ENCODE data around the gene GPR37L1. TPM values are rescaled to one million over a fixed set of nuclear protein-coding genes. Genes with fewer than 3 reads are reported as not detected.

The GPR37L1 gene
- total RNA-seq, 2 donors from 2014 or later = 0.09 to 0.28 TPM

- no peaks in the 10 kb centered on the region for H3K36me3 ChIP-seq
- no peak overlapping the region for H3K4me3 ChIP-seq
- H3K27me3 ChIP-seq (replicated peaks; ENCODE audit: insufficient read depth) = no peaks in the 10 kb centered on the region
- H3K27ac ChIP-seq = no peak overlapping the region
- no peak for DNase-seq (ENCODE audit: low spot score)
- 94% methylated on average over 8 of the region's 8 CpGs for WGBS
- TF ChIP-seq POLR2AphosphoS5 (IDR thresholded peaks at IDR 0.05) (no peak), CTCF (IDR thresholded peaks at IDR 0.05) (no peak), POLR2A (IDR thresholded peaks at IDR 0.05) (no peak)
- intact Hi-C loops (cut with DNase I) = loop anchor here (10.0 kb wide), 1 partner anchor 101 kb away; the partner anchor contains the start of gene ELF3
- H3K4me1 ChIP-seq (replicated peaks) = peaks cover 4% of the 10 kb centered on the region
- no peaks in the 10 kb centered on the region for H3K9me3 ChIP-seq
These were observed 6.4 kb upstream of the GPR37L1 start for GRCh38 chr1:202116287-202116686.

- no peaks in the 10 kb centered on the region for H3K9me3 ChIP-seq
- no peak for DNase-seq (ENCODE audit: low spot score)
- no peaks in the 10 kb centered on the region for H3K27me3 ChIP-seq (replicated peaks; ENCODE audit: insufficient read depth)
- no peaks in the 10 kb centered on the region for H3K36me3 ChIP-seq
- WGBS = 89% methylated on average over 10 of the region's 10 CpGs
- no peak overlapping the region for H3K4me3 ChIP-seq
- peaks cover 4% of the 10 kb centered on the region for H3K4me1 ChIP-seq (replicated peaks)
- intact Hi-C loops (cut with DNase I) = loop anchor here (10.0 kb wide), 1 partner anchor 103 kb away; the partner anchor contains the start of gene ELF3
- no peak overlapping the region for H3K27ac ChIP-seq
- no peak for TF ChIP-seq POLR2AphosphoS5 (IDR thresholded peaks at IDR 0.05)
- TF ChIP-seq POLR2A (IDR thresholded peaks at IDR 0.05) = no peak
- no peak for TF ChIP-seq CTCF (IDR thresholded peaks at IDR 0.05)
These were observed 4.8 kb upstream of the GPR37L1 start for GRCh38 chr1:202117898-202118371.

- no peak overlapping the region for H3K4me3 ChIP-seq
- no peak overlapping the region for H3K27ac ChIP-seq
- no peaks in the 10 kb centered on the region for H3K27me3 ChIP-seq (replicated peaks; ENCODE audit: insufficient read depth)
- H3K36me3 ChIP-seq = no peaks in the 10 kb centered on the region
- no peak for DNase-seq (ENCODE audit: low spot score)
- H3K4me1 ChIP-seq (replicated peaks) = no peaks in the 10 kb centered on the region
- H3K9me3 ChIP-seq = no peaks in the 10 kb centered on the region
- 78% methylated on average over 7 of the region's 7 CpGs for WGBS
- intact Hi-C loops (cut with DNase I) = no loop called here
- TF ChIP-seq POLR2AphosphoS5 (IDR thresholded peaks at IDR 0.05) (no peak), CTCF (IDR thresholded peaks at IDR 0.05) (no peak), POLR2A (IDR thresholded peaks at IDR 0.05) (no peak)
These were observed 1.7 kb upstream of the GPR37L1 start for GRCh38 chr1:202121006-202121405.

- Histone ChIP-seq H3K9me3 (no peaks in the 10 kb centered on the region), H3K27me3 (replicated peaks; ENCODE audit: insufficient read depth) (no peaks in the 10 kb centered on the region), H3K4me3 (no peak overlapping the region), H3K36me3 (no peaks in the 10 kb centered on the region), H3K27ac (no peak overlapping the region), H3K4me1 (replicated peaks) (no peaks in the 10 kb centered on the region)
- TF ChIP-seq CTCF (IDR thresholded peaks at IDR 0.05) (no peak), POLR2AphosphoS5 (IDR thresholded peaks at IDR 0.05) (no peak)
- DNase-seq (ENCODE audit: low spot score) = no peak
- intact Hi-C loops (cut with DNase I) = no loop called here
- WGBS = 90% methylated on average over 10 of the region's 10 CpGs
These were observed 658 bp downstream of the GPR37L1 start for GRCh38 chr1:202123336-202123813.

GRCh38 chr1:202124142-202124541 lies 1.4 kb downstream of the GPR37L1 start:
- no peaks in the 10 kb centered on the region for H3K27me3 ChIP-seq (replicated peaks; ENCODE audit: insufficient read depth)
- 89% methylated on average over 7 of the region's 7 CpGs for WGBS
- no peak overlapping the region for H3K4me3 ChIP-seq
- H3K9me3 ChIP-seq = no peaks in the 10 kb centered on the region
- H3K27ac ChIP-seq = no peak overlapping the region
- H3K4me1 ChIP-seq (replicated peaks) = no peaks in the 10 kb centered on the region
- TF ChIP-seq POLR2AphosphoS5 (IDR thresholded peaks at IDR 0.05) = no peak
- DNase-seq (ENCODE audit: low spot score) = no peak
- intact Hi-C loops (cut with DNase I) = no loop called here
- H3K36me3 ChIP-seq = no peaks in the 10 kb centered on the region
